GM11168 (cell line): ENCODE measurements around the gene PTPN18.

Experiments
- in situ Hi-C: fragments of 300-500 bp; cut with MboI; formaldehyde crosslinking; loops from one replicate; pipeline ENCODE4 v1.12.0; 2022; ENCODE audit warnings: low sequenced_read_pairs; ENCODE audit not compliant: unreplicated experiment

The PTPN18 gene

GRCh38 chr2:130355578-130356431, at the start of gene PTPN18:
PTPN18 (plus strand) TSS chr2:130356056; CDS start chr2:130356108, 52 bp downstream.
- in situ Hi-C loops: no loop called here

GRCh38 chr2:130307850-130308249, 48.0 kb upstream of the PTPN18 start:
- in situ Hi-C loops: no loop called here

- in situ Hi-C loops: no loop called here
These were observed 45.0 kb upstream of the PTPN18 start for GRCh38 chr2:130310881-130311280.

- in situ Hi-C loops: no loop called here
These were observed 42.0 kb upstream of the PTPN18 start for GRCh38 chr2:130313812-130314334.

- in situ Hi-C loops: no loop called here
These were observed 41.5 kb upstream of the PTPN18 start for GRCh38 chr2:130314377-130314776.

GRCh38 chr2:130316596-130316995, 39.3 kb upstream of the PTPN18 start:
- in situ Hi-C loops: no loop called here

GRCh38 chr2:130318906-130319305, 37.0 kb upstream of the PTPN18 start:
- in situ Hi-C loops: no loop called here

- in situ Hi-C loops: no loop called here
These were observed 36.3 kb upstream of the PTPN18 start for GRCh38 chr2:130319536-130319935.

- in situ Hi-C loops: no loop called here
These were observed 27.9 kb upstream of the PTPN18 start for GRCh38 chr2:130327703-130328527.

- in situ Hi-C loops: no loop called here
These were observed 27.1 kb upstream of the PTPN18 start for GRCh38 chr2:130328710-130329109.

- in situ Hi-C loops: loop anchor here (10.0 kb wide), 1 partner anchor 148 kb away; the partner anchor contains the start of genes MZT2B and SMPD4
These were observed 23.4 kb upstream of the PTPN18 start for GRCh38 chr2:130332271-130333073.

- in situ Hi-C loops: loop anchor here (10.0 kb wide), 1 partner anchor 148 kb away; the partner anchor contains the start of genes MZT2B and SMPD4
These were observed 22.6 kb upstream of the PTPN18 start for GRCh38 chr2:130333253-130333652.

- in situ Hi-C loops: loop anchor here (10.0 kb wide), 1 partner anchor 149 kb away; the partner anchor contains the start of genes MZT2B and SMPD4
These were observed 21.8 kb upstream of the PTPN18 start for GRCh38 chr2:130334026-130334425.

- in situ Hi-C loops: loop anchor here (10.0 kb wide), 1 partner anchor 150 kb away; the partner anchor contains the start of genes MZT2B and SMPD4
These were observed 20.6 kb upstream of the PTPN18 start for GRCh38 chr2:130335226-130335625.

- in situ Hi-C loops: loop anchor here (10.0 kb wide), 1 partner anchor 152 kb away; the partner anchor contains the start of genes MZT2B and SMPD4
These were observed 19.5 kb upstream of the PTPN18 start for GRCh38 chr2:130336150-130336876.

GRCh38 chr2:130336877-130337734, 18.8 kb upstream of the PTPN18 start:
- in situ Hi-C loops: loop anchor here (10.0 kb wide), 1 partner anchor 152 kb away; the partner anchor contains the start of genes MZT2B and SMPD4

GRCh38 chr2:130337735-130338325, 18.0 kb upstream of the PTPN18 start:
- in situ Hi-C loops: loop anchor here (10.0 kb wide), 1 partner anchor 153 kb away; the partner anchor contains the start of genes MZT2B and SMPD4
